Fibroblast of mammary gland (primary cell): ENCODE data around the gene CEP128.

Experiments
- DNase-seq: peaks from one replicate; pipeline ENCODE4 v3.0.0-alpha.2; 2010; ENCODE audit warnings: low read depth
- H3K4me3 ChIP-seq: 2 replicates; pipeline ENCODE4 v1.5.1; 2011; ENCODE audit warnings: low read depth, mild to moderate bottlenecking, low read length, moderate library complexity; ENCODE audit not compliant: control insufficient read depth
- TF ChIP-seq, protein P1 (sequence below): conservative IDR thresholded peaks from 2 replicates; pipeline ENCODE4 v1.5.1; 2011; ENCODE audit warnings: low read depth, low read length, inconsistent platforms; ENCODE audit not compliant: control insufficient read depth, insufficient read depth

CEP128 gene

GRCh38 chr14:80944861-80945617, 3.5 kb upstream of the CEP128 start:
- peak; percentile 42 for DNase-seq
- TF ChIP-seq, protein P1, sequence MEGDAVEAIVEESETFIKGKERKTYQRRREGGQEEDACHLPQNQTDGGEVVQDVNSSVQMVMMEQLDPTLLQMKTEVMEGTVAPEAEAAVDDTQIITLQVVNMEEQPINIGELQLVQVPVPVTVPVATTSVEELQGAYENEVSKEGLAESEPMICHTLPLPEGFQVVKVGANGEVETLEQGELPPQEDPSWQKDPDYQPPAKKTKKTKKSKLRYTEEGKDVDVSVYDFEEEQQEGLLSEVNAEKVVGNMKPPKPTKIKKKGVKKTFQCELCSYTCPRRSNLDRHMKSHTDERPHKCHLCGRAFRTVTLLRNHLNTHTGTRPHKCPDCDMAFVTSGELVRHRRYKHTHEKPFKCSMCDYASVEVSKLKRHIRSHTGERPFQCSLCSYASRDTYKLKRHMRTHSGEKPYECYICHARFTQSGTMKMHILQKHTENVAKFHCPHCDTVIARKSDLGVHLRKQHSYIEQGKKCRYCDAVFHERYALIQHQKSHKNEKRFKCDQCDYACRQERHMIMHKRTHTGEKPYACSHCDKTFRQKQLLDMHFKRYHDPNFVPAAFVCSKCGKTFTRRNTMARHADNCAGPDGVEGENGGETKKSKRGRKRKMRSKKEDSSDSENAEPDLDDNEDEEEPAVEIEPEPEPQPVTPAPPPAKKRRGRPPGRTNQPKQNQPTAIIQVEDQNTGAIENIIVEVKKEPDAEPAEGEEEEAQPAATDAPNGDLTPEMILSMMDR = no peak
- H3K4me3 ChIP-seq = no peak overlapping the region

DNA sequence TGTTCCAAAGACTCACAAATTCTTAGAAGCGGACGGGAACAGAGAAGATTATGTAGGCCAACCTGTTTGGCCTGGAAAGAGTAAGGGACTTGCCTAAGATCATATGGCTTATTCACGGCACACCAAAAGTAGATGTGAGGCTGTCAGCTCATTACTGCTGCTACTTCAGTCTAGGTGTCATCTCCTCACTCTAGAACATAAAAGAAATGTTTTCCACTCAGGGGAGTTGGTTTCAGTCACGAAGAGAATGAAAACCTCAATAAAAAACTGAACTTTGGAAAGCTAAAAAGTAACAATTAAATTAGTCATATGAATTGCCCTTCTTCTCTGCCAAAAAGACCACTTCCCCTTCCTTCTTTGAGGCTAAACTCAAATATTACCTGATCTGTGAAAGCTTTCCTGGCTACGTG, 658 bp upstream of the CEP128 start:
- H3K4me3 ChIP-seq = peak overlapping the region; percentile 44
- no peak for DNase-seq
- TF ChIP-seq, protein P1 = no peak

DNA sequence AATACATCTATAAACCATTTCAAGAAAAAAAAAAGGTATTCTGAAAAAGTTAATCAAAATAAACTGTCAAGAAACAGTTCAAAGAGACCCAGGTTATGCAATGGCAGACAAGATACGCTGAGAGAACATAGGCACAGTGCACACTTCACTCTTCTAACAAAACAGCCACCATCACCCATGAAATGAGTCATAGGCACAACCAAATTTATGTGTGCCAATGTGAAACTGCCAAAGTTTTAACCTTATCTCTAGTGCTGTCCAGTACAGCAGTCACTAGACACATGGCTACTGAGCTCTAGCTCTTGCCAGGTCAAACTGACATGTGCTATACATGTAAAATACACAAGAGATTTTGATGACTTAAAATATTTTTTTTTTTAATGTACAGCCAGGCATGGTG, 1.4 kb downstream of the CEP128 start:
- TF ChIP-seq, protein P1 = no peak
- no peak overlapping the region for H3K4me3 ChIP-seq
- no peak for DNase-seq

DNA sequence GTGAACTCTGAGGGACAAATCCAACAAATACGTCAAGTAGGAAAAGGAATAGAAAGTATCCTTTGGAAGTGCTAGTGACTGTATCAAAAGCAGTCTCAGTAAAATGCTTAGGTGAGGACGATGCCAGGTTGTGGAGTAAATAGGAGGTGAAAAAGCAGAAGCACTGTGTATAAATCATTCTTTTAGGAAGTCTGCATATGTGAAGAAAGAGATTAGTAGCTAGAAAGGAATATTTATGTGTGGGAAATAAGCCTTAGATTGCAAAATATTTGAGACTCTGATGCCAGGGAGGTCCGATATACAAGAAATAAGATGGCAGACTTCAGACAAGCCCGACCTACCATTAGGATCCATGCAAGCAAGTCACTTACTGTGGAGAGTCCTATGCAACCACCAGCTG, 7.9 kb downstream of the CEP128 start:
- DNase-seq = no peak
- no peak overlapping the region for H3K4me3 ChIP-seq
- TF ChIP-seq, protein P1 = no peak

DNA sequence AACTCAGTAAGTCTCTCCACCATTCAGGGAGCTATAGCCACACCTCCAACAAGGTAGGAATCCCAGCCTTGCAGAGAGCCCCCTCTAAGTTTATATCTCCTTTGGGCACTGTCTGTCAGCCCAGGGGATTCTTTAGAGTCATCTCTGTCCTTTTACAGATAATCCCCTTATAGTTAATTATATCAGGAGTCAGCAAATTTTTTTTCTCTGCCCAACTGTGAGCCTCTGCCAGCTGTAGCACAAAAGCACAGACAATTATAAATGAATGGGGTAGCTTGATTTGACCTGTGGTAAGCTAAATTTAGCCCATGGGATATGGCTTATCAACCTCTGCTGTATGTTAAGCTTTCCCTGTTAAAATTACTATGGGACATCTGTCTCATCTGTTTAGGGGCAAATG, 8.3 kb downstream of the CEP128 start:
- no peak overlapping the region for H3K4me3 ChIP-seq
- no peak for DNase-seq
- TF ChIP-seq, protein P1 = no peak

DNA sequence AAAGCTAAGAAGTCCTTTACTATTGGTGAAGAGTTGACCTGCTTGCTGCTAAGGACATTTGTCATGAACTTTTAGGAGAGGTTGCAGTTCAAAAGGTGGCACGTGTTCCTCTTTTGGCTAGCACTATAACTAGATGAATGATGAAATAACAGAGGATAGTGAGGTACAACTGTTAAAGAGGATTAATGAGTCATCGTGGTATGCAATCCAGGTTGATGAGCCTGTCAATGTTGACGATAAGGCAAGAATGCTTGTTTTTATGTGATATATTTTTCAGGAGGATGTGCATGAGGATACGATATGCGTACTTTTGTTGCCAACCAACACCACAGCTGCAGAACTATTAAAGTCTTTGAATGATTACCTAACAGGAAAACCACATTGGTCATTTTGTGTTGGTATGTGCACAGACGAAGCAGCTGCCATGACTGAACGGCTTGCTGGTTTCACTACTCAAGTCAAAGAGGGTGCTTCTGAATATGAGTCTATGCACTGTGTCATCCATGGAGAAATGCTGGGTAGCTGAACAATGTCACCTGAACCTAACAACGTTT, 10.6 kb downstream of the CEP128 start:
- DNase-seq = peak; percentile 89
- TF ChIP-seq, protein P1 = no peak
- H3K4me3 ChIP-seq = no peak overlapping the region

GRCh38 chr14:80930095-80930494, 11.4 kb downstream of the CEP128 start:
- TF ChIP-seq, protein P1 = no peak
- H3K4me3 ChIP-seq = no peak overlapping the region
- no peak for DNase-seq
